Measurements from ENCODE around the gene ST6GALNAC5.

ST6GALNAC5 gene

DNA sequence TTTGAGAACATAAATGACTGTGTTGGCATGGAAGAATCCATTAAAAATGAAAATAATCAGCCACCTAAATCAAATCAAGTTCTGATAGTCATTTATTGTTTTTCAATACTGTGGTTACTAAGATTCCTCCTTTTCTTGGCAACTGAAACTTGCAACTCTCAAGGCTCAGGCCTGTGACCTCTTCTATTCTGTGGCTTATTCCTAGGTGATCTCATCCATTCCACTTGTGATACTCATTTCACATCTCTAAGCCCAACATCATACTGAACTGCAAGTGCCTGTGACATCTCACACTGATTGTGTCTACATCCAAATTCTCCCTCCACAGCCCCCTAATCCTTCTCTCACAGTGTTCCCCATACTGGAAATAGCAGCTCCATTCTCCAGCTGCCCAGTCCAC is 4.8 kb upstream of the ST6GALNAC5 start:
- ChIA-PET CTCF (no interaction called here), POLR2A (no interaction called here)
- Histone ChIP-seq H3K27ac (ENCODE audit: extremely low read depth, low read depth, low read length) (no peak overlapping the region), H3K36me3 (ENCODE audit: control insufficient read depth in 2 of 2, insufficient read depth in 1 of 2, low read length in 2 of 2) (no peaks in the 10 kb centered on the region), H3K9me3 (ENCODE audit: control insufficient read depth, insufficient read depth, low read depth, low read length) (no peaks in the 10 kb centered on the region), H3K4me3 (ENCODE audit: low read depth, low read length) (no peak overlapping the region), H3K4me1 (ENCODE audit: control insufficient read depth, insufficient read depth, low read length) (no peaks in the 10 kb centered on the region)
- TF ChIP-seq SCRT1 (tag by site-specific recombination; IDR thresholded peaks at IDR 0.05; ENCODE audit: borderline replicate concordance) (no peak), ZNF76 (tag by site-specific recombination; IDR thresholded peaks at IDR 0.05; ENCODE audit: borderline replicate concordance, low read depth) (no peak), ZNF202 (tag by site-specific recombination; IDR thresholded peaks at IDR 0.05; ENCODE audit: borderline replicate concordance) (no peak), ZNF112 (tag by site-specific recombination; IDR thresholded peaks at IDR 0.05) (no peak), ZBTB1 (tag by site-specific recombination; IDR thresholded peaks at IDR 0.05) (no peak), ZNF121 (tag by site-specific recombination; IDR thresholded peaks at IDR 0.05) (no peak), ZNF548 (tag by site-specific recombination; IDR thresholded peaks at IDR 0.05) (no peak), ZNF221 (tag by site-specific recombination; IDR thresholded peaks at IDR 0.05; ENCODE audit: borderline replicate concordance) (no peak), KLF16 (tag by site-specific recombination; IDR thresholded peaks at IDR 0.05) (no peak), ZNF707 (tag by site-specific recombination; IDR thresholded peaks at IDR 0.05) (no peak), ZEB2 (tag by site-specific recombination; IDR thresholded peaks at IDR 0.05) (no peak), ZNF223 (tag by site-specific recombination; IDR thresholded peaks at IDR 0.05) (no peak), ZNF157 (tag by site-specific recombination; IDR thresholded peaks at IDR 0.05) (no peak), REPIN1 (tag by site-specific recombination; IDR thresholded peaks at IDR 0.05; ENCODE audit: low read depth) (no peak), ZNF549 (tag by site-specific recombination; IDR thresholded peaks at IDR 0.05) (no peak)
- TF ChIP-seq, protein P1, sequence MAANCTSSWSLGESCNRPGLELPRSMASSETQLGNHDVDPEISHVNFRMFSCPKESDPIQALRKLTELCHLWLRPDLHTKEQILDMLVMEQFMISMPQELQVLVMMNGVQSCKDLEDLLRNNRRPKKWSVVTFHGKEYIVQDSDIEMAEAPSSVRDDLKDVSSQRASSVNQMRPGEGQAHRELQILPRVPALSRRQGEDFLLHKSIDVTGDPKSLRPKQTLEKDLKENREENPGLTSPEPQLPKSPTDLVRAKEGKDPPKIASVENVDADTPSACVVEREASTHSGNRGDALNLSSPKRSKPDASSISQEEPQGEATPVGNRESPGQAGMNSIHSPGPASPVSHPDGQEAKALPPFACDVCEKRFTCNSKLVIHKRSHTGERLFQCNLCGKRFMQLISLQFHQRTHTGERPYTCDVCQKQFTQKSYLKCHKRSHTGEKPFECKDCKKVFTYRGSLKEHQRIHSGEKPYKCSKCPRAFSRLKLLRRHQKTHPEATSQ (tag by site-specific recombination; IDR thresholded peaks at IDR 0.05): no peak
- TF ChIP-seq, protein P2, sequence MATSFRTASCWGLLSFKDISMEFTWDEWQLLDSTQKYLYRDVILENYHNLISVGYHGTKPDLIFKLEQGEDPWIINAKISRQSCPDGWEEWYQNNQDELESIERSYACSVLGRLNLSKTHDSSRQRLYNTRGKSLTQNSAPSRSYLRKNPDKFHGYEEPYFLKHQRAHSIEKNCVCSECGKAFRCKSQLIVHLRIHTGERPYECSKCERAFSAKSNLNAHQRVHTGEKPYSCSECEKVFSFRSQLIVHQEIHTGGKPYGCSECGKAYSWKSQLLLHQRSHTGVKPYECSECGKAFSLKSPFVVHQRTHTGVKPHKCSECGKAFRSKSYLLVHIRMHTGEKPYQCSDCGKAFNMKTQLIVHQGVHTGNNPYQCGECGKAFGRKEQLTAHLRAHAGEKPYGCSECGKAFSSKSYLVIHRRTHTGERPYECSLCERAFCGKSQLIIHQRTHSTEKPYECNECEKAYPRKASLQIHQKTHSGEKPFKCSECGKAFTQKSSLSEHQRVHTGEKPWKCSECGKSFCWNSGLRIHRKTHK (tag by site-specific recombination; IDR thresholded peaks at IDR 0.05): no peak
- TF ChIP-seq, protein P3, sequence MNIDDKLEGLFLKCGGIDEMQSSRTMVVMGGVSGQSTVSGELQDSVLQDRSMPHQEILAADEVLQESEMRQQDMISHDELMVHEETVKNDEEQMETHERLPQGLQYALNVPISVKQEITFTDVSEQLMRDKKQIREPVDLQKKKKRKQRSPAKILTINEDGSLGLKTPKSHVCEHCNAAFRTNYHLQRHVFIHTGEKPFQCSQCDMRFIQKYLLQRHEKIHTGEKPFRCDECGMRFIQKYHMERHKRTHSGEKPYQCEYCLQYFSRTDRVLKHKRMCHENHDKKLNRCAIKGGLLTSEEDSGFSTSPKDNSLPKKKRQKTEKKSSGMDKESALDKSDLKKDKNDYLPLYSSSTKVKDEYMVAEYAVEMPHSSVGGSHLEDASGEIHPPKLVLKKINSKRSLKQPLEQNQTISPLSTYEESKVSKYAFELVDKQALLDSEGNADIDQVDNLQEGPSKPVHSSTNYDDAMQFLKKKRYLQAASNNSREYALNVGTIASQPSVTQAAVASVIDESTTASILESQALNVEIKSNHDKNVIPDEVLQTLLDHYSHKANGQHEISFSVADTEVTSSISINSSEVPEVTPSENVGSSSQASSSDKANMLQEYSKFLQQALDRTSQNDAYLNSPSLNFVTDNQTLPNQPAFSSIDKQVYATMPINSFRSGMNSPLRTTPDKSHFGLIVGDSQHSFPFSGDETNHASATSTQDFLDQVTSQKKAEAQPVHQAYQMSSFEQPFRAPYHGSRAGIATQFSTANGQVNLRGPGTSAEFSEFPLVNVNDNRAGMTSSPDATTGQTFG (tag by site-specific recombination; IDR thresholded peaks at IDR 0.05; ENCODE audit: borderline replicate concordance): no peak
- TF ChIP-seq, protein P4, sequence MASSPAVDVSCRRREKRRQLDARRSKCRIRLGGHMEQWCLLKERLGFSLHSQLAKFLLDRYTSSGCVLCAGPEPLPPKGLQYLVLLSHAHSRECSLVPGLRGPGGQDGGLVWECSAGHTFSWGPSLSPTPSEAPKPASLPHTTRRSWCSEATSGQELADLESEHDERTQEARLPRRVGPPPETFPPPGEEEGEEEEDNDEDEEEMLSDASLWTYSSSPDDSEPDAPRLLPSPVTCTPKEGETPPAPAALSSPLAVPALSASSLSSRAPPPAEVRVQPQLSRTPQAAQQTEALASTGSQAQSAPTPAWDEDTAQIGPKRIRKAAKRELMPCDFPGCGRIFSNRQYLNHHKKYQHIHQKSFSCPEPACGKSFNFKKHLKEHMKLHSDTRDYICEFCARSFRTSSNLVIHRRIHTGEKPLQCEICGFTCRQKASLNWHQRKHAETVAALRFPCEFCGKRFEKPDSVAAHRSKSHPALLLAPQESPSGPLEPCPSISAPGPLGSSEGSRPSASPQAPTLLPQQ (tag by site-specific recombination; IDR thresholded peaks at IDR 0.05): no peak
- TF ChIP-seq, protein P5, sequence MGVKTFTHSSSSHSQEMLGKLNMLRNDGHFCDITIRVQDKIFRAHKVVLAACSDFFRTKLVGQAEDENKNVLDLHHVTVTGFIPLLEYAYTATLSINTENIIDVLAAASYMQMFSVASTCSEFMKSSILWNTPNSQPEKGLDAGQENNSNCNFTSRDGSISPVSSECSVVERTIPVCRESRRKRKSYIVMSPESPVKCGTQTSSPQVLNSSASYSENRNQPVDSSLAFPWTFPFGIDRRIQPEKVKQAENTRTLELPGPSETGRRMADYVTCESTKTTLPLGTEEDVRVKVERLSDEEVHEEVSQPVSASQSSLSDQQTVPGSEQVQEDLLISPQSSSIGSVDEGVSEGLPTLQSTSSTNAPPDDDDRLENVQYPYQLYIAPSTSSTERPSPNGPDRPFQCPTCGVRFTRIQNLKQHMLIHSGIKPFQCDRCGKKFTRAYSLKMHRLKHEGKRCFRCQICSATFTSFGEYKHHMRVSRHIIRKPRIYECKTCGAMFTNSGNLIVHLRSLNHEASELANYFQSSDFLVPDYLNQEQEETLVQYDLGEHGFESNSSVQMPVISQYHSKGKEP (tag by site-specific recombination; IDR thresholded peaks at IDR 0.05): no peak
